Right atrium auricular region (tissue), 2 donors: Measurements from ENCODE around the gene ECM1. TPM values are rescaled to one million over a fixed set of nuclear protein-coding genes. Genes with fewer than 3 reads are reported as not detected.
A peak's percentile ranks its signal among the peaks of the same experiment; 100 is the strongest.

Source experiments
- DNase-seq: peaks from one replicate; pipeline ENCODE4 v3.0.0-alpha.2; 2019; ENCODE audit warnings: low spot score
- H3K27ac ChIP-seq, 2 donors: fragments of 200-600 bp; sonication (generic); 1 replicate in 1 of 2; 2 replicates in 1 of 2; pipeline ENCODE4 v1.5.1; 2016 to 2019
- H3K27me3 ChIP-seq, 2 donors: fragments of 200-600 bp; sonication (generic); one replicate each; pipeline versions ENCODE4 v1.5.1 to v1.6.0; 2017 to 2019
- H3K36me3 ChIP-seq: fragments of 200-600 bp; sonication (generic); one replicate; pipeline ENCODE4 v1.5.1; 2016
- H3K4me1 ChIP-seq, 2 donors: fragments of 200-600 bp; sonication (generic); one replicate each; pipeline versions ENCODE4 v1.5.1 to v1.6.0; 2017 to 2019
- H3K4me3 ChIP-seq, 2 donors: fragments of 200-600 bp; sonication (generic); 1 replicate in 1 of 2; 2 replicates in 1 of 2; pipeline ENCODE4 v1.5.1; 2017 to 2019; ENCODE audit warnings: mild to moderate bottlenecking in 1 of 2, moderate library complexity in 1 of 2
- H3K9me3 ChIP-seq, 2 donors: fragments of 200-600 bp; sonication (generic); one replicate each; pipeline ENCODE4 v1.5.1; 2019
- total RNA-seq, 2 donors: library from RNA; depleted of rRNA; stranded (reverse); fragments of >200 nt; gene quantifications; one replicate each; pipeline ENCODE4 v1.1.0, GENCODE V29; 2016
- TF ChIP-seq, protein P1 (sequence below), 2 donors: fragments of 200-600 bp; sonication (generic); IDR thresholded peaks; one replicate each; pipeline ENCODE4 v1.5.1; 2019; ENCODE audit warnings: antibody characterized with exemption in 2 of 2

The ECM1 gene
- total RNA-seq, 2 donors from 2014 or later, result 28.6 to 37.2 TPM

DNA sequence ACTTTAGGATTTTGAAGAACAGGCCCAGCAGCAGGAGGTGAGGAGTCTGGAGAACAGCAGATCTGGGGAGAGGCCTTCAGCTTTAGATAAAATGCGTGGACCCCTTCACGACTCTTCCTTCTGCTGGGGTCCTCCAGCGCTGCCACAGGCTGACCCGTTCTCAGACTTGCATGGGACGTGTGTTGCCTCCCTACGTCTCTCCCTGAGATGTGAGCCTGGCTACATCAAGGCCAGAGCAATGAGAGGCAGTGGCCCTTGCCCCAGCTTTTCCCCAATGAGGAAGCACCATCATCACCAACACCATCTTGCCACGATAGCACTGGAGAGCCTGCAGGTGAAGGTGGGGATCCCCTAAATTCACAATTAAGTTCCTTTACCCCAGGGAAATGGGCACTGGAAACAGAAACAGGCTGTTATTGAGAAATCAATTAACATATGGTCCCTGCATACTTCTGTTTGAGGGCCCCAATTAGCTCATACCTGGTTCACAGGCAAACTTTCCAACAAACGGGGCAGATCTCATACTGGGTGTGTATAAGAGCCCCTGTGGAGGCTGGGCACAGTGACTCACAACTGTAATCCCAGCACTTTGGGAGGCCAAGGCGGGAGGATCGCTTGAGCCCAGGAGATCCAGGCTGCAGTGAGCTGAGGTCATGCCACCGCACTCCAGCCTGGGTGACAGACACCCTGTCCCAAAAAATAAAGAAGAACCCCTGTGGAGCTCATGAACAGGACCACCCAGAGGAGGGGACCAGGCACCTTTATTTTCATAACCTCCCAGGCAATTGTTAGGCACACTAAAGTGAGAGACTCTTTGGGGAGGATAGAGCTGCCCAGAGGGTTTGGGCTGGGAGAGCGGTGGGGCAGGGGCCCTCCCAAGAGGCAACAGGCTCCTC, 29.2 kb downstream of the ECM1 start:
- Histone ChIP-seq H3K27me3 (no peaks in the 10 kb centered on the region), H3K4me3 (no peak overlapping the region), H3K4me1 (peaks cover 0 to 43% of the 10 kb centered on the region in 2 donors), H3K36me3 (no peaks in the 10 kb centered on the region), H3K9me3 (no peaks in the 10 kb centered on the region), H3K27ac (peak overlapping the region in 1 of 2 donors; percentile 66)
- TF ChIP-seq, protein P1, sequence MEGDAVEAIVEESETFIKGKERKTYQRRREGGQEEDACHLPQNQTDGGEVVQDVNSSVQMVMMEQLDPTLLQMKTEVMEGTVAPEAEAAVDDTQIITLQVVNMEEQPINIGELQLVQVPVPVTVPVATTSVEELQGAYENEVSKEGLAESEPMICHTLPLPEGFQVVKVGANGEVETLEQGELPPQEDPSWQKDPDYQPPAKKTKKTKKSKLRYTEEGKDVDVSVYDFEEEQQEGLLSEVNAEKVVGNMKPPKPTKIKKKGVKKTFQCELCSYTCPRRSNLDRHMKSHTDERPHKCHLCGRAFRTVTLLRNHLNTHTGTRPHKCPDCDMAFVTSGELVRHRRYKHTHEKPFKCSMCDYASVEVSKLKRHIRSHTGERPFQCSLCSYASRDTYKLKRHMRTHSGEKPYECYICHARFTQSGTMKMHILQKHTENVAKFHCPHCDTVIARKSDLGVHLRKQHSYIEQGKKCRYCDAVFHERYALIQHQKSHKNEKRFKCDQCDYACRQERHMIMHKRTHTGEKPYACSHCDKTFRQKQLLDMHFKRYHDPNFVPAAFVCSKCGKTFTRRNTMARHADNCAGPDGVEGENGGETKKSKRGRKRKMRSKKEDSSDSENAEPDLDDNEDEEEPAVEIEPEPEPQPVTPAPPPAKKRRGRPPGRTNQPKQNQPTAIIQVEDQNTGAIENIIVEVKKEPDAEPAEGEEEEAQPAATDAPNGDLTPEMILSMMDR (IDR thresholded peaks at IDR 0.05), result no peak
- no peak for DNase-seq

DNA sequence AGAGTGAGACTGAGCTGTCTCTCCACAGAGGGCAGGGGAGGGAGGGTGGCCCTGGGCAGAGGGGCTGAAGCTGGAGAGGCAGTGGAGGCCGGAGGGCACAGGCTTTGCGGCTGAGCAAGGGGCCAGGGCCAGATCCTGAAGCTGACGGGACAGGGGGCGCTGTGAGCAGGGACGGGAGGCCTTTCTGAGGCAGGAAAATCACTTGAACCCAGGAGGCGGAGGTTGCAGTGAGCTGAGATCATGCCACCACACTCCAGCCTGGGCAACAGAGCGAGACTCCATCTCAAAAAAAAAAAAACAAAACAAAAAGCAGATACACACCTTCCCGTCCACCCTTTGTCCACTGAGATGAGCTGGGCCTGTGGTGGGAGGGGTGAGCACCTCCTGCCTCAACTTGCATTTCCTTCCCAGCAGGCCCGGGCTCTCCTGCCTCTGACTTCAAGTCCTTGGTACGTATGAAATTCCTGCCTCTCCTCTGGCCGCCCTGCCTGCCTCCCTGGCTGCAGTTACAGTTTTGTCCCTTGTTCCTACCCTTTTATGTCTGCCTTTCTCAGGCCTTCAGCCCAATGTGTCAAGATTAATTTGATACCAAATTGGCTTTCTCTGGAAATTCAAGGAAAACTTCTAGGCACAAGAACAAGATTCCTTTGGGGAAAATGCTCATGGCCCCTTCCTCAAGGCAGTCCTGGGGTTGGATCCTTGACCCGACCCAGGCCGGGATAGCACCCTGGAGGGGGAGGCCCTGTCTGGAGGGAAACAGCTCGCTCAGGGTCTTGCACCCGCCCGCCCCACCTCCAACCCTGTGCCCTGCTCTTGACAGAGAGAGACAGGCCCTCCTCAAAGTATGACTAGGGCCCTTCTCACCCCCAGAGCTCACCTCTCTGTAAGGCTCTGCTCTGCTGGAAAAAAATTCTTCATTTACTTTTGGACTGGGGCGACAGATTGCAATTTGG, 30.1 kb downstream of the ECM1 start:
- no peaks in the 10 kb centered on the region for H3K27me3 ChIP-seq
- no peak overlapping the region for H3K4me3 ChIP-seq
- H3K9me3 ChIP-seq, result no peaks in the 10 kb centered on the region
- TF ChIP-seq, protein P1 (IDR thresholded peaks at IDR 0.05), result no peak
- H3K27ac ChIP-seq, result peak overlapping the region in 1 of 2 donors; percentile 66
- no peaks in the 10 kb centered on the region for H3K36me3 ChIP-seq
- H3K4me1 ChIP-seq, result peaks cover 0 to 34% of the 10 kb centered on the region in 2 donors
- no peak for DNase-seq

DNA sequence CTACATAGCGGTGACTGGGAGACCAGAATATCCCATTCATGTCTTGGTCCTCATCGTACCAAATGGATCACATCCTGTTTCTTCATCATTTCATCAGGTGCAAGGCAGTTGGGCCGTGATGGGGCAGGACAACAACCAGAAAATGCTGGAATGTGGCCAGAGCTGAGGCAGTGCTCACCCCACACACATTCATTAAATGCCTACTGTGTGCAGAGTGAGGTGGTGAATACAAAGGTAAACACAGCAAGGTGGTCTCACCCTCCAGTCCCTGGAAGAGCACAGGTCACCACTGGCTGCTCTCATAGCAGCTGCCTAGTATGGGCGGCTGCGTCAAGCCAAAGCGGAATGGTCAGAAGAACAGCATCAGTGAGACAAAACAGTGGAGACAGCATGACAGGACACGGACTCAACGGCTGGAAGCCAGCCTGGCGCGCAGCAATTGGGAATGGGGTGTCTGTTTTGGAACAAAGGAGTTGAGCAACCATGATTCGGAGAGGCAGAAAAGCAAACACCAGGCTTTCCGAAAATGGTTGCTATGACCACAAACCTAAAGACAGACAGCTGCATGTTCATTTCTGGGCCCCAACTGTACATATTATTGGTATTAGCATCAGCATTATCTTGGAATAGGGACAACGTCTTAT, 35.7 kb downstream of the ECM1 start:
- TF ChIP-seq, protein P1 (IDR thresholded peaks at IDR 0.05), result no peak
- peaks cover 0 to 10% of the 10 kb centered on the region in 2 donors for H3K4me1 ChIP-seq
- H3K27ac ChIP-seq, result peak overlapping the region; percentile 10 to 64
- no peaks in the 10 kb centered on the region for H3K36me3 ChIP-seq
- H3K27me3 ChIP-seq, result no peaks in the 10 kb centered on the region
- H3K4me3 ChIP-seq, result no peak overlapping the region
- H3K9me3 ChIP-seq, result no peaks in the 10 kb centered on the region
- peak; percentile 89 for DNase-seq

DNA sequence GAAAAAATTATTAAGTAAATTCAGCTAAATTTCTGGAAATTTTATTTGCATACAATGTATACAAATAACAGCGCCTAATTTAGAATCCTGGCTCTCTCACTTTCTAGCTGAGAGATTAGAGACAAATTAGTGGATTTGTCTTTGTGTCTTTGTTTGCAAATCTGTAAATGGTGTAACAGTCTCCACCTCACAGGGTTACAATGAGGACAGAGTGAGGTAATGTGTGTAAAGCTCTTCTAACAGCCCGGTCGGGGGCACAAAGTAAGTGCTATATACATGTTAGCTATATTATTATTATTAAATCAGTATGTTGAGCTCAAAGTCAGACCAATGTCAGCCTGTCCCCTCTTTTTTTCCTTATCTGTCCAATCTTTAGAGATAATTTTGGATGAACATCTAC, 36.3 kb downstream of the ECM1 start:
- H3K27ac ChIP-seq, result peak overlapping the region; percentile 10 to 64

More for the DNA sequence above, 36.3 kb downstream of the ECM1 start:
- H3K9me3 ChIP-seq, result no peaks in the 10 kb centered on the region
- TF ChIP-seq, protein P1 (IDR thresholded peaks at IDR 0.05), result no peak
- no peaks in the 10 kb centered on the region for H3K27me3 ChIP-seq
- no peak for DNase-seq
- no peak overlapping the region for H3K4me3 ChIP-seq
- no peaks in the 10 kb centered on the region for H3K36me3 ChIP-seq
- H3K4me1 ChIP-seq, result peaks cover 0 to 9% of the 10 kb centered on the region in 2 donors
